Measurements from ENCODE around the gene FGF7. TPM values are rescaled to one million over a fixed set of nuclear protein-coding genes. Genes with fewer than 3 reads are reported as not detected.

Gene FGF7
- polyA plus RNA-seq, 1 experiment: 12.7 TPM

GRCh38 chr15:49436751-49437150 lies 13.7 kb downstream of the FGF7 start:
- ChIA-PET CTCF (interaction anchor here (0.8 kb wide), 1 partner anchor 447 kb away, joined by 3 read pairs; no protein-coding TSS in a partner anchor), POLR2A (no interaction called here)
- no peak for TF ChIP-seq CTCF (IDR thresholded peaks at IDR 0.05; ENCODE audit: insufficient read depth, low read depth, low read length)
- H3K4me3 ChIP-seq (ENCODE audit: low read depth, low read length): no peak overlapping the region
- no peaks in the 10 kb centered on the region for H3K36me3 ChIP-seq (ENCODE audit: control insufficient read depth, insufficient read depth, low read length)
- no peak for DNase-seq (ENCODE audit: low read depth)
- no peaks in the 10 kb centered on the region for H3K27me3 ChIP-seq (ENCODE audit: control insufficient read depth, insufficient read depth, low read length)

- CTCF ChIA-PET: no interaction called here
- DNase-seq (ENCODE audit: low read depth): no peak
- POLR2A ChIA-PET: no interaction called here
- no peaks in the 10 kb centered on the region for H3K36me3 ChIP-seq (ENCODE audit: control insufficient read depth, insufficient read depth, low read length)
- TF ChIP-seq CTCF (IDR thresholded peaks at IDR 0.05; ENCODE audit: insufficient read depth, low read depth, low read length): no peak
- no peaks in the 10 kb centered on the region for H3K27me3 ChIP-seq (ENCODE audit: control insufficient read depth, insufficient read depth, low read length)
- no peak overlapping the region for H3K4me3 ChIP-seq (ENCODE audit: low read depth, low read length)
Observed at GRCh38 chr15:49438962-49439631, 16.1 kb downstream of the FGF7 start.

DNA sequence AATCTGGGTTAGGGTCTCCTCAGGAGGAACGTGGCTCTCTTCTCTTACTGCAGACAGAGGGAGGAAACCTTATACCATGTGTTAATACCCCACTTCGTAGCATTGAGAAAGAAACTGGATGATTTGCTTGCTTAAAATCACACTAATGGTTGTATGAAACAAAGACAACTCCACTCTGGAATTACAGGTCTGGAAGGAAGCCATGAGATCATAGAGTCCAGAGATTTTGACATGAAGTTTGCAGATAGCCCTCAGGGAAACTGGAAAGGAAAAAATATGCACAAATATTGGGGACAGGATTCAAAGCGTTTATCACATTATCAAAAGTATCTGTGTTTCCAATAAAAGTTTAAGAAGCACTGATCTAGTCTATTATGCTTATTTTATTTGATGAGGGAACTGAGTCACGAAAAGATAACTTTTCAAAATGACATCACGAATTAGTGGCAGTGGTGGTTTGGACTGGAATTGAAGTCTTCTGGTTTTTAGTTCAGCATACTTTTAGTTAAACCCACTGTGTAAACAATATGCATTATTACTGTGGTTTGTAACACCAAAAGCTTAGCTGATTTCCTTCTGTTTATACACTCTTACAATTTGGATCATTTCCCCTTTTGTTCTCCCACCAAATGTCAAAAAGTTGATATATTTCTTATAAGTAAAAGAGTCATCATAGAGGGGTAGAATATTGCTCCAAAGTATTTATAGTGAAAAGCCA lies 16.8 kb downstream of the FGF7 start:
- TF ChIP-seq CTCF (IDR thresholded peaks at IDR 0.05; ENCODE audit: insufficient read depth, low read depth, low read length): no peak
- ChIA-PET CTCF (no interaction called here), POLR2A (no interaction called here)
- no peak overlapping the region for H3K4me3 ChIP-seq (ENCODE audit: low read depth, low read length)
- H3K36me3 ChIP-seq (ENCODE audit: control insufficient read depth, insufficient read depth, low read length): no peaks in the 10 kb centered on the region
- H3K27me3 ChIP-seq (ENCODE audit: control insufficient read depth, insufficient read depth, low read length): no peaks in the 10 kb centered on the region
- no peak for DNase-seq (ENCODE audit: low read depth)

GRCh38 chr15:49441356-49441755 lies 18.3 kb downstream of the FGF7 start:
- TF ChIP-seq CTCF (IDR thresholded peaks at IDR 0.05; ENCODE audit: insufficient read depth, low read depth, low read length): no peak
- ChIA-PET CTCF (interaction anchor here (0.8 kb wide), 1 partner anchor 9 kb away, joined by 3 read pairs; no protein-coding TSS in a partner anchor), POLR2A (no interaction called here)
- H3K4me3 ChIP-seq (ENCODE audit: low read depth, low read length): no peak overlapping the region
- no peak for DNase-seq (ENCODE audit: low read depth)
- no peaks in the 10 kb centered on the region for H3K36me3 ChIP-seq (ENCODE audit: control insufficient read depth, insufficient read depth, low read length)
- H3K27me3 ChIP-seq (ENCODE audit: control insufficient read depth, insufficient read depth, low read length): no peaks in the 10 kb centered on the region

DNA sequence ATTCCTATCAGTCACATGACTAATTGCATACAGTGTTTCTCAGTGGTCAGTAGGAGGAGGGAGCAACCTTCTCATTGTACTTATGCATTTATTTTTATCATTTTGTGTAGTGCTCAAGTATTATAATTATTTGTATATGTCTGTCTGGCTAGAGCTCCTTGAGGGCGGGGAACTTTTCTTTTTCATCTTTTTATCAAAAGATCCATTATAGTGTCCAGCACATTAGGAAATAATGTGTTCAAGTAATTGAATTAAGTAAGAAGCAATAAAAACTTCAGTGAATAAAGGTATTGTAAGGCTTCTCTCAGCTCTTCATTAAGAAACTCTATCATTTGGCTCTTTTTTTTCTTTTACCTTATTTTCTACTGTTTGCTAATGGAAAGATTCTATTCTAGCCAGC lies 18.8 kb downstream of the FGF7 start:
- no peak for TF ChIP-seq CTCF (IDR thresholded peaks at IDR 0.05; ENCODE audit: insufficient read depth, low read depth, low read length)
- Histone ChIP-seq H3K4me3 (ENCODE audit: low read depth, low read length) (no peak overlapping the region), H3K27me3 (ENCODE audit: control insufficient read depth, insufficient read depth, low read length) (no peaks in the 10 kb centered on the region), H3K36me3 (ENCODE audit: control insufficient read depth, insufficient read depth, low read length) (no peaks in the 10 kb centered on the region)
- no peak for DNase-seq (ENCODE audit: low read depth)
- ChIA-PET POLR2A (no interaction called here), CTCF (interaction anchor here (0.8 kb wide), 1 partner anchor 9 kb away, joined by 3 read pairs; no protein-coding TSS in a partner anchor)

Data from BJ (cell line).